Stimulated activated naive B cell treated with anti-CD40 and anti-IgM and Interleukin-4, amounts not matched to agents 10 μg/mL and 1 μg/mL and 100 μg/mL, for 72 hours (primary cell): Measurements from ENCODE around the gene RGMB.
A peak's percentile ranks its signal among the peaks of the same experiment; 100 is the strongest.
"Not testable (repeated sequence)": the region's sequence is repeated elsewhere in the genome, so short reads cannot be mapped to it uniquely, and the experiment has no call there.

ENCODE experiments used
- ATAC-seq, 2 donors: fragments of 150-1000 bp; cut with Tn5 transposase; replicated peaks; 2 replicates each; pipeline ENCODE4 v1.10.0; 2021; ENCODE audit warnings: moderate library complexity in 1 of 2
- DNase-seq: peaks from one replicate; pipeline ENCODE4 v3.0.0; 2021
- H3K27ac Mint-ChIP-seq: one replicate; pipeline ENCODE4 v1.8.0; 2022; ENCODE audit warnings: mild to moderate bottlenecking, mixed read lengths
- H3K27me3 Mint-ChIP-seq, 2 donors: one replicate each; pipeline ENCODE4 v1.8.0; 2022; ENCODE audit warnings: mixed read lengths in 2 of 2
- H3K36me3 Mint-ChIP-seq, 2 donors: one replicate each; pipeline ENCODE4 v1.8.0; 2022; ENCODE audit warnings: mixed read lengths in 2 of 2, mild to moderate bottlenecking in 1 of 2
- H3K4me1 Mint-ChIP-seq, 2 donors: one replicate each; pipeline ENCODE4 v1.8.0; 2022; ENCODE audit warnings: mixed read lengths in 2 of 2, mild to moderate bottlenecking in 1 of 2
- H3K4me3 Mint-ChIP-seq, 2 donors: one replicate each; pipeline ENCODE4 v1.8.0; 2022; ENCODE audit warnings: mild to moderate bottlenecking in 2 of 2, mixed read lengths in 2 of 2, moderate library complexity in 1 of 2
- H3K9me3 Mint-ChIP-seq, 2 donors: one replicate each; pipeline ENCODE4 v1.8.0; 2022; ENCODE audit warnings: mixed read lengths in 2 of 2, mild to moderate bottlenecking in 1 of 2

The RGMB gene

GRCh38 chr5:98773464-98774191 lies at the start of gene RGMB:
Gene RGMB (plus strand): TSS chr5:98773663. CDS start chr5:98774071, 408 bp downstream.
- peak; percentile 89 for DNase-seq
- Mint-ChIP-seq H3K27me3 (peaks cover under 1 to 11% of the 10 kb centered on the region in 2 donors), H3K36me3 (peaks cover 3 to 4% of the 10 kb centered on the region in 2 donors), H3K27ac (peak within 1 kb of the TSS; percentile 93), H3K4me3 (peak within 1 kb of the TSS; percentile 94 to 96), H3K9me3 (no peaks in the 10 kb centered on the region), H3K4me1 (peaks cover 35 to 68% of the 10 kb centered on the region in 2 donors)
- ATAC-seq, result peak; percentile 87 to 92

- no peak for DNase-seq
- Mint-ChIP-seq H3K27me3 (peaks cover 0 to 8% of the 10 kb centered on the region in 2 donors), H3K27ac (no peak overlapping the region), H3K4me3 (no peak overlapping the region), H3K4me1 (no peaks in the 10 kb centered on the region), H3K9me3 (no peaks in the 10 kb centered on the region), H3K36me3 (no peaks in the 10 kb centered on the region)
- no peak for ATAC-seq
These were observed 47.2 kb upstream of the RGMB start for GRCh38 chr5:98726258-98726657.

- H3K27ac Mint-ChIP-seq, result no peak overlapping the region
- DNase-seq (no peak), ATAC-seq (no peak)
- H3K27me3 Mint-ChIP-seq, result peaks cover 4 to 8% of the 10 kb centered on the region in 2 donors
- H3K4me3 Mint-ChIP-seq, result no peak overlapping the region
- H3K9me3 Mint-ChIP-seq, result no peaks in the 10 kb centered on the region
- H3K36me3 Mint-ChIP-seq, result no peaks in the 10 kb centered on the region
- H3K4me1 Mint-ChIP-seq, result no peaks in the 10 kb centered on the region
These were observed 45.8 kb upstream of the RGMB start for GRCh38 chr5:98727686-98728085.

GRCh38 chr5:98734646-98735045 lies 38.8 kb upstream of the RGMB start:
- DNase-seq (no peak), ATAC-seq (no peak)
- Mint-ChIP-seq H3K27me3 (peaks cover 33 to 34% of the 10 kb centered on the region in 2 donors), H3K4me3 (no peak overlapping the region), H3K4me1 (no peaks in the 10 kb centered on the region), H3K9me3 (peaks cover 5 to 6% of the 10 kb centered on the region in 2 donors), H3K36me3 (peaks cover 0 to 5% of the 10 kb centered on the region in 2 donors), H3K27ac (no peak overlapping the region)

GRCh38 chr5:98735806-98736507 lies 37.5 kb upstream of the RGMB start:
- ATAC-seq, result no peak

GRCh38 chr5:98736753-98737152 lies 36.7 kb upstream of the RGMB start:
- Mint-ChIP-seq H3K4me3 (no peak overlapping the region), H3K27ac (no peak overlapping the region), H3K27me3 (peaks cover 33 to 35% of the 10 kb centered on the region in 2 donors), H3K4me1 (no peaks in the 10 kb centered on the region), H3K9me3 (peaks cover 5 to 6% of the 10 kb centered on the region in 2 donors), H3K36me3 (peaks cover 0 to 5% of the 10 kb centered on the region in 2 donors)
- no peak for DNase-seq
- ATAC-seq, result no peak

More at GRCh38 chr5:98735806-98736507, 37.5 kb upstream of the RGMB start:
- DNase-seq, result no peak
- no peaks in the 10 kb centered on the region for H3K4me1 Mint-ChIP-seq
- no peak overlapping the region for H3K27ac Mint-ChIP-seq
- H3K4me3 Mint-ChIP-seq, result no peak overlapping the region
- peaks cover 0 to 5% of the 10 kb centered on the region in 2 donors for H3K36me3 Mint-ChIP-seq
- peaks cover 5 to 6% of the 10 kb centered on the region in 2 donors for H3K9me3 Mint-ChIP-seq
- peaks cover 33 to 34% of the 10 kb centered on the region in 2 donors for H3K27me3 Mint-ChIP-seq

- H3K9me3 Mint-ChIP-seq, DNase-seq, H3K36me3 Mint-ChIP-seq, ATAC-seq, H3K27ac Mint-ChIP-seq, H3K4me1 Mint-ChIP-seq, H3K4me3 Mint-ChIP-seq: not testable (repeated sequence)
- peaks cover 33 to 39% of the 10 kb centered on the region in 2 donors for H3K27me3 Mint-ChIP-seq
These were observed 36.0 kb upstream of the RGMB start for GRCh38 chr5:98737441-98737840.

- H3K4me1 Mint-ChIP-seq, H3K9me3 Mint-ChIP-seq, DNase-seq, ATAC-seq, H3K36me3 Mint-ChIP-seq, H3K4me3 Mint-ChIP-seq, H3K27ac Mint-ChIP-seq: not testable (repeated sequence)
- peaks cover 32 to 39% of the 10 kb centered on the region in 2 donors for H3K27me3 Mint-ChIP-seq
These were observed 34.8 kb upstream of the RGMB start for GRCh38 chr5:98738481-98739149.

- no peak overlapping the region for H3K4me3 Mint-ChIP-seq
- peaks cover 31 to 38% of the 10 kb centered on the region in 2 donors for H3K27me3 Mint-ChIP-seq
- DNase-seq (no peak), ATAC-seq (peak in 1 of 2 donors; percentile 10)
- H3K27ac Mint-ChIP-seq, result no peak overlapping the region
- H3K9me3 Mint-ChIP-seq, result peaks cover 4 to 6% of the 10 kb centered on the region in 2 donors
- H3K4me1 Mint-ChIP-seq, result no peaks in the 10 kb centered on the region
- no peaks in the 10 kb centered on the region for H3K36me3 Mint-ChIP-seq
These were observed 31.5 kb upstream of the RGMB start for GRCh38 chr5:98741926-98742325.

GRCh38 chr5:98742396-98743073 lies 30.9 kb upstream of the RGMB start:
- no peaks in the 10 kb centered on the region for H3K36me3 Mint-ChIP-seq
- no peaks in the 10 kb centered on the region for H3K4me1 Mint-ChIP-seq
- no peak overlapping the region for H3K4me3 Mint-ChIP-seq
- H3K27me3 Mint-ChIP-seq, result peaks cover 31 to 38% of the 10 kb centered on the region in 2 donors
- ATAC-seq, result peak in 1 of 2 donors; percentile 31
- no peak for DNase-seq
- H3K9me3 Mint-ChIP-seq, result peaks cover 4 to 6% of the 10 kb centered on the region in 2 donors
- H3K27ac Mint-ChIP-seq, result no peak overlapping the region

- H3K4me1 Mint-ChIP-seq, H3K9me3 Mint-ChIP-seq: not testable (repeated sequence)
- peaks cover 32 to 69% of the 10 kb centered on the region in 2 donors for H3K27me3 Mint-ChIP-seq
These were observed 25.2 kb upstream of the RGMB start for GRCh38 chr5:98748259-98748658.

GRCh38 chr5:98749046-98749445 lies 24.4 kb upstream of the RGMB start:
- DNase-seq (no peak), ATAC-seq (no peak)
- no peaks in the 10 kb centered on the region for H3K36me3 Mint-ChIP-seq
- peaks cover 4 to 6% of the 10 kb centered on the region in 2 donors for H3K9me3 Mint-ChIP-seq
- peaks cover 32 to 61% of the 10 kb centered on the region in 2 donors for H3K27me3 Mint-ChIP-seq
- no peak overlapping the region for H3K4me3 Mint-ChIP-seq
- H3K4me1 Mint-ChIP-seq, result no peaks in the 10 kb centered on the region
- H3K27ac Mint-ChIP-seq, result no peak overlapping the region

More at GRCh38 chr5:98748259-98748658, 25.2 kb upstream of the RGMB start:
- not testable (repeated sequence) for H3K36me3 Mint-ChIP-seq, ATAC-seq, H3K4me3 Mint-ChIP-seq, H3K27ac Mint-ChIP-seq, DNase-seq

GRCh38 chr5:98750693-98751092 lies 22.8 kb upstream of the RGMB start:
- ATAC-seq (no peak), DNase-seq (no peak)
- peaks cover 32 to 56% of the 10 kb centered on the region in 2 donors for H3K27me3 Mint-ChIP-seq
- H3K4me1 Mint-ChIP-seq, result no peaks in the 10 kb centered on the region
- H3K9me3 Mint-ChIP-seq, result peaks cover 4 to 6% of the 10 kb centered on the region in 2 donors
- no peak overlapping the region for H3K4me3 Mint-ChIP-seq
- H3K27ac Mint-ChIP-seq, result no peak overlapping the region
- no peaks in the 10 kb centered on the region for H3K36me3 Mint-ChIP-seq

- peaks cover 26 to 59% of the 10 kb centered on the region in 2 donors for H3K27me3 Mint-ChIP-seq
These were observed 21.1 kb upstream of the RGMB start for GRCh38 chr5:98752331-98752730.

More at GRCh38 chr5:98752331-98752730, 21.1 kb upstream of the RGMB start:
- H3K4me1 Mint-ChIP-seq, H3K36me3 Mint-ChIP-seq, H3K4me3 Mint-ChIP-seq, ATAC-seq, H3K27ac Mint-ChIP-seq, DNase-seq: not testable (repeated sequence)
- H3K9me3 Mint-ChIP-seq, result peaks cover 4 to 10% of the 10 kb centered on the region in 2 donors
